Stimulated activated CD4-positive, alpha-beta T cell treated with anti-CD3 and anti-CD28 coated beads, Interleukin-1b, Interleukin-23, amount 100 ng/mL, for 48 hours (primary cell): Measurements from ENCODE around the gene SSBP4.
A peak's percentile ranks its signal among the peaks of the same experiment; 100 is the strongest.

Experiments used
- DNase-seq: peaks from one replicate; pipeline ENCODE4 v3.0.0-alpha.2; 2020

The SSBP4 gene

DNA sequence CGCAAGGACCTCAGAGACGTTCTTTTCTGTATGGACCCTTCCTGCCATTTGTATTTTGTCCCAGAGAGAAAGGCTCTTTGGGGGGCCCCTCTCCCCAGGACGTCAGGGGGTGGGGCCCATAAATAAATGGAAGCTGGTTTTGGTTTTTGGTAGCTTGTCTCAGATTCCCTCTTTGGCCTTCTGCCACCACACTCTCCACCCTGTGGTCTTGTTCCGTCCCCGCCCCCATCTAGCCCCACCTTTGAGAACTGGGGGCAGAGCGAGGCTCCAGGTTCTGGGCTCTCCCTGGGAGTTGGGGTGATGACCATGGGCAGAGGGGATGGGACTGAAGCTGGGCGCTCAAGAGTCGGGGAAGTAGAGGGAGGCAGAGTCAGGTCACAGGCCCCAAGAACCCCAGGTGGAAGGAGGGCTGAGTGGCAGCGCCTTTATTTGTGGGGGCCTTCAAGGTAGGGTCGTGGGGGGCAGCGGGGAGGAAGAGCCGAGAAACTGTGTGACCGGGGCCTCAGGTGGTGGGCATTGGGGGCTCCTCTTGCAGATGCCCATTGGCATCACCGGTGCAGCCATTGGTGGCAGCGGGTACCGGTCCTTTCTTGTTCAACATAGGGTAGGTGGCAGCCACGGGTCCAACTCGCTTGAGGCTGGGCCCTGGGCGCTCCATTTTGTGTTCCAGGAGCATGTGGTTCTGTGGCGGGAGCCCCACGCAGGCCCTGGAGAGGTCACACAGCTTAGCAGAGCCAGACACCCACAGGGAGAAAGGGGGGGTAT is 15.4 kb downstream of the SSBP4 start:
- DNase-seq, result no peak

DNA sequence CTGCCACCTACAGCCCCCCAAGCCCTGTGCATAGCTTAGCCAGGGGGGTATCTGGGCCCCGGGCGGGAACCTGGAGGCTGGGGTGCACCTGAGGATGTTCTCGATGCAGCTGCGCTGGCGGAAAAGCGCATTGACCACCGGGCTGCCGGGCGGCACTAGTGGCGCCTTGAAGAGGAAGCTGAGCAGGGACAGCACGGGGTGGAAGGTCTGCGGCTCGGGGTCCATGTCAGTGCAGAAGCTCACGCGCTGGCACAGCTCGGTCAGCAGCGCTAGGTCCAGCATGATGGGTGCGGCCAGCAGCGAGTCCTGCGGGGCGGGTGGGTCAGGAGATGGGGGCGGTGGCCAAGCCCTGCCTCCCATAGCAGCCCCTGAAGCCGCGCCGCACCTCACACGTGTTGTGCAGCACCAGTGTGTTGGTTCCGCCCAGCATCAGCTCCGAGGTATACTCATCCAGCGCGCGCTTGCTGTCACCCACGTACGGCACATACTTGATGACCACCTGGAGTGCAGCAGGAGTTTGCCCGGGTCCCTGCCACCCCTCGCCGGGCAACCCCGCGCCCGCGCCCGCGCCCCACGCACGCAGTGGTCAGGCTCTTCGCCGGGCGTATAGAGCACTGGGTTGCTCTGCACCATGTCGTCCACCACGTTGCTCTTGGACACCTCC is 16.1 kb downstream of the SSBP4 start:
- no peak for DNase-seq

DNA sequence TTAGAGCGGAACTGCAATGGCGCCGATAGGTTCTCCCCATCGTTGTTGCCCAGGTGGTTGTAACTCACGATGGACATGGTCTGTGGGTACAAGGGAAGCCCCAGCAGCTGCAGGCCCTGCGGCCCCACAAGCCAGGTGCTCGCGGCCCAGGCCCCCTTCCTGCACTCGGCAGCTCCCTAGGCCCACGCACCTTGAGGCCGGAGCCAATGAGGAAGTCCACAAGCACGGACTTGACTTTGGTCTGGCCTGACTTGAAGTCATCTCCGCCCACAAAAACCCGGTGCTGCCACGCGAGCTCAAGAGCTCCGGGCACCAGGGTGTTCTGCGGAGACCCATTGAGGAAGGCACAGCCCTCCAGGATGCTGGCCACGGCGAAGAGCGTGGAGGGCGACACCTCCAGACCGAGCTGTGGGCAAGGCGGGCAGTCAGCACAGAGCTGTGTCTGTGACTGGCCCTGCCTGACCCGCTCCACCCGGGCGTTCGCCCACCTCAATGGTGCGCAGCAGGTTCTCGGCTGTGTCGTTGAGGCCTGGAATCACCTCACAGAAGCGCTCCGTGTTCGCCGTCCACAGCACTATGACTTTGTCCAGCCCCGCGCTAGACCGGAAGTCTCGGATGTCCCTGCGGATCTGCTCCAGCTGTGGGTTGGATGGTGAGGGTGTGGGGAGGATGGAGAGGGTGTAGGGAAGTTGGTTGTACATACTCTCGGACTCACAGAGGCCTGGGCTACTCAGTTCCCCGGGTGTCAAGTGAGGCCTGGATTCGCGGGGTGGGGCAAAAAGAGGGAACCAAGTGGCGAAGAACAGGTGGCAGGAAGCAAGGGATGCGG is 16.9 kb downstream of the SSBP4 start:
- DNase-seq, result no peak

DNA sequence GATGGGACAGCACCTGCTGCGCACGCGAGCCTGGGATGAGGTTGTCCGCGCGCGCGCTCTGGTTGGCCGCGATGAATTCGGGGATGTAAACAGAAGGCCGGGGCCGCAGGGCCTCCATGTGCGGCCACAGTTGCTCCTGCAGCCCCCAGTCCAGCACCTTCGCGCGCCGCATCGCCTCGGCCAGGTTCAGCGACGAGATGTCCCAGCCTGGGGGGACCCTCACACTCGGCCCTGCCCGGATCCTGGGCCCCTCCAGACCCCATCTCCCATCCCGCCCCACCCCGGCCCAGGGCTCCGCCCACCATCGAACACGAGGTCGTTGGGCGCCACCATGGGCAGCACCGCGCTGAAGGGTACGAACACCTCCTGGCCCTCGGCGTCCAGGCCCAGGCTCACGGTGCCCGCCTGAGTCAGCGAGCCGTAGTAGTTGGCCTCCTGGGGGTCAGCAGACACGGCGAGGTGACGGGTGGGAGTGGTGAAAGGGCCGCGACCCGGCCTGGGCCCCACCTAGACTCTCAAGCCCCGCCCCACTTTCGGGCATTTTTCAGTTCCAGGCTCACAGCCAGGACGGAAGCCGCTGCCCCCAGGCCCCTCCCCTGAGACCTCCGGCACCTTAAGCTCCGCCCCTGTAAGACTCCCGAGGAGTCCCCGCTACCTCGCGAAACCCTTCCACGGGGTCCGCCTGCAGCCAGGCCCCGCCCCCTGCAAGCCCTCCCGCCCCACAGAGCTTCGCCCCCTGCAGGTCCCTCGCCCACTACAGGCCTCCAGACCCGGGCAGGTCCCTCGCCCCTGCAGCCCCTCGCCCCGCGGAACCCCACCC is 17.7 kb downstream of the SSBP4 start:
- DNase-seq, result peak; percentile 70

DNA sequence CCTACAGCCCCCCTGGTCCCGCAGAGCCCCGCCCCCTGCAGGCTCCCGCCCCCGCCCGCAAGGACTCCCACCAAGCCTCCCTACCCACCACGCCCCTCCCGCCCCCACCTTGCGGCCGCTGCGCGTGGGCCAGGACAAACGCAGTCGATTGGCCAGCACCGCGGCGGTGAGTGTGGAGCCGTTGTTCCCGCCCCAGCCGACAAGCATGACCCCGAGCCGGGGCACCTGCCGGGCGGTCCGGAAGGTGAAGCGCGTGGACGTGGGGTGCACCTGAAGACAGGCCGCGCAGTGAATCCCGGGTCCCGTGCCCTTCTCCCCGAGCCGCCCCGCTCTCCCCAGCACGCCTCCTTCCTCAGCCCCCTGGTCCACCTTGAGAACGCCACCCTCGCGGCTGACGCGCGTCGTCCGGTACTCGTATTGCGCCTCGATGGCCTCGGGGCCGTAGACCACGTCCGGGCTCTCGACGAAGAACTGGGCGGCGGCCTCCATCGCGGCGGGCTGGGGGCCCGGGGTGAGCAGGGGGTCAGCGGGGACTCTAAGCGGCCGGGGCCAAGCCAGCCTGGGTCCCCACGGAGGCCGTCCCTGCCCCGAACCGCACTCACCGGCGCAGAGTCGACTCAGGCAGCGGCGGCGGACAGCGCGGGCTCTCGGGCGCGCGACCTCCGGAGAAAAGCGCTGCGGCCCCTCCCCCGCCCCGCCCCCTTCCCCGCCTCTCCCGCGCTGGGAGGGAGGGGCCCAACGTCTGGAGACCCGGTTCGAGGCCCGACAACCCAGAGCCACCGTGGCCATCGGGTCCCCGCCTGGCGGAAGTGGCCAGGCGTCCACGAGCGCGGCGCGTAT is 18.5 kb downstream of the SSBP4 start, which contains the start of gene ISYNA1:
Gene ISYNA1 (minus strand): TSS at position 643 of the 840 bp plus-strand sequence. CDS start 154 bp downstream, at position 489.
- DNase-seq, result peak; percentile 37

DNA sequence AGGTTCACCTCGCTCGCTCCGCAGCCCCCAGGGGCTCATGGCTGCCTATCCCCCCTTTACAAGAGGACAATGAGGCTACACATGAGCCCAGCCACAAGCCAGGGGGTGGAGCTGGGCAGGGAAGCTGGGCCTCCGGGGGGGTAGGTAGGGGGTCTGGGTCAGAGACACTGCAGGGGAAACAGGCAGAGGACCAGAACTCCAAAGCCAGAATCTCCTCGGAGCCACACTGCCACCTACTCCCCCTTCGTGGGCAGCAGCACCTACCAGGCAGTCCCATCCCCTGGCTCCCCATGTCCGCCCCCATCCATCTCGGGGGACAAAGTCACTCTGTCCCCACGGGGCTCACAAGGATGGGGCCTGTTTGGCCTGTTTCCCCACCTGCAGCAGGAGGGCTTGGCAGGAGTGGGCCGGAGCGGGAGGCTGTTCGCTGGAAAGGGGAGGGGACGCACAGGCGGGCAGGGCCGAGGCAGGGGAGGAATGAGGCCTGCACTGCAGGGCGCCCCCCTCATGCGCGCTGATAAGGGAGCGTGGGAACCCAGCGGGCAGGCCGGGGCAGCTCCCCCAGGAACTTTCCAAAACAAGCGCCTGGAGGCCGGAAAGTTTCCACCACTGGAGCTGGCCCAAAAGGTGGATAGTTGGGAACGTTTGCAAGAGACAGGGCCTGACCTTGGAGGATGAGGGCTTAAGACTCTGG is 19.3 kb downstream of the SSBP4 start:
- DNase-seq, result no peak

DNA sequence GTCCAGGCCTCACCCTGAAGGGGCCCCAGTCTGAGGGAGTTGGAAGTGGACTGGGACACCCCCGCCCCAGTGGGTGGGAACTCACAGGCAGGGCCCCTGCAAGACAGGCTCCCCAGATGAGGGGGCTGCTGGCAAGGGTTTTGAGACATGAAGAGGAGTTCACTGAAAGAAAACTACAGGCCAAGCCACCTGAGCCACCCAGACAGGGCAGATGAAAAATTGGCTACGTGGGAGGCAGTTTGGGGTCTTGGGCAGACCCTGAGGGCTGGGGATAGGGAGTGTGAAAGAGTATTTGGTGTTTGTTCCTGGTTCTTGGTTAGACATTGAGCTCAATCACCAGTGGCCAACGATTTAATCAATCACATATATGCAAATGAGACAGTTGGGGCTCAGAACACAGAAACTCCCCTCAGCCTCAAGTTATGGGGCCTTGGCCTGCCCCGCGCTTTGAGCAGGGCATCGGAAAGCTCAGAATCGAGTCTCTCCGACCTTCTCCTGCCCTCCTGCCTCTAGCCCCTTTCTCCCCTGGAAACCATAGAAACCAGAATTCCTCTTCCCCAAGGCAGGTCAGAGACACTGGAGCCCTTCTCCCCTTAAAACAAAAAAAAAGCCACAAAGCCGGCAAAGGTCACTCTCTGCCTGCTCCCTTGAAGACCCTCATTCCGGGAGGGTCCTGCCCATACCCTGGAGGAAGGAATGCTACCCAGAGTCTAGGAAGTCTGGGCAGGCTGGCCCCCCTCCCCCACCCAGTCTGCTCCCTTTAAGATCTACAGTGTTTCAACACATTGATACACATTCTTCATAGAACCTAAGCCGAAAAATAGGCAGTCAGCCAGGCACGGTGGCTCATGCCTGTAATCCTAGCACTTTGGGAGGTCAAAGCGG is 20.1 kb downstream of the SSBP4 start:
- DNase-seq, result no peak

DNA sequence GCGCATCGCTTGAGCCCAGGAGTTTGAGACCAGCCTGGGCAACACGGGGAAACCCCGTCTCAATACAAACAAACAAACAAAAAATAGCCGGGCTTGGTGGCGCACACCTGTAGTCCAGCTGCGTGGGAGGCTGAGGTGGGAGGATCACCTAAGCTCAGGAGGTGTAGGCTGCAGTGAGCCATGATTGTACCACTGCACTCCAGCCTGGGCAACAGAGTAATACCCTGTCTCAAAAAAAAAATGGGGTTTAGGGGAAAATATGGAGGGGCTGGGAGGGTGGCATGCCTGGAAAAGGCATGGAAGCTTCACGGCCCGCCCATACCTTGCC is 20.7 kb downstream of the SSBP4 start:
- DNase-seq, result no peak

DNA sequence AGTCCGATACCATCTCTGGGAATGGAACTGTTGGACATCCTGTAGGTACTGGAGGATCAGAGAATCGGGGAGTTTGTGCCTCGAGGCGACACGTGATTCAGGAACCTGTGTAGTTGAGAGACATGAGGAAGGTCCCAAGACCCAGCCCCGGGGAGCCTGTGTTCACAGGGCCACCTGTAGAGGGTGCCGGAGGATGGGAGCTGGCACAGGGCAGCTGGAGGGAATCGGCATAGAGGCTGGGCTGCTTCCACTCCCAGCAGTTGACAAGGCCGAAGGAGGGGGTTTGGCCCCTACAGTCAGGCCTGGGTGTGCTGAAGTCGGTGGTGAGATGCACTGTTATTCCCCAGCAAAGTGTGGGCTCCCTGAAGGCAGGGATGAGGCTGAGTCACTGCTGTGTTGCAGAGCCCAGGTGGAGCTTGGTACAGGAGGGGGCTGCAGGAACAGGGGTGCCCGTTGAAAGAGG is 21.2 kb downstream of the SSBP4 start:
- DNase-seq, result no peak

DNA sequence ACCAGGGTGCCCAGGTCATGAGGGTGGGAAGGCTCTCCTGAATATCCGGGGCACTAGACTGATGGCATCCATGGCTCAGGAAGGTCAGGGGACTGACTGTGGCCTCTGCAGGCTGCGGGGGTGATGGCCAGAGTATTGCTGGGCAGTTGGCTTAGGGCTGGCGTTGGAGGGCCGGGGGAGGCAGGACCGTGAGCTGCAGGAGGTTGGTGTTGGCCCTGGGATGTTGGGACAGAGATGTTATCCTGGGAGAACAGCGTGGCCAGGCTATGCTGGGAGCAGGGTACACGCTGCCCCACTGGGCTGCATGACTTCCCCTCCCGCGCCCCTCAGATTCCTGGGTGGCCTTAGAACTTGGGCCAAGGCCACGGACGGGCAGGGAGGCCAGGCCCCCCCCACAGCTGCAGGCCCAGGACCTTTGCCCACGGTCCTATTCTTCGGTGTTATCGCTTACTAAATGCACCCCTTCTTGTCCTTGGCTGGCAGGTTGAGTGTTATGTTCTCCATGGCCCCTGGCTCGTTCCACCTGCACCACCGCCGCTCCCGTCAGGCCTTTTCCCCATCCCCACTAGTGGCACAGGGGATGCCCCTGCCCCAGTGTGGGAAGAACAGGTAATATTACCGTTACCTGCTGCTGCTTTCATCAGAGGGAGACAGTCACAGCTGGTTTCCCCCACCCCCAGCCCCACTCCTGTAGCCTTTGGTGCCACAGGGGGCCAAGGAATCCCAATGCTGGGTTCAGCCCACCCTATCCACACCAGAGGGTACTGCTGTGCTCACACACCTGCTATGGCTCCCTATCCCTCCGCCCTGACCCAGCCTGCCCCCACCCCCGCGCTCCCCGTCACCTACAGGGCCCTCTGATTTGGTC is 22.0 kb downstream of the SSBP4 start:
- DNase-seq, result no peak

DNA sequence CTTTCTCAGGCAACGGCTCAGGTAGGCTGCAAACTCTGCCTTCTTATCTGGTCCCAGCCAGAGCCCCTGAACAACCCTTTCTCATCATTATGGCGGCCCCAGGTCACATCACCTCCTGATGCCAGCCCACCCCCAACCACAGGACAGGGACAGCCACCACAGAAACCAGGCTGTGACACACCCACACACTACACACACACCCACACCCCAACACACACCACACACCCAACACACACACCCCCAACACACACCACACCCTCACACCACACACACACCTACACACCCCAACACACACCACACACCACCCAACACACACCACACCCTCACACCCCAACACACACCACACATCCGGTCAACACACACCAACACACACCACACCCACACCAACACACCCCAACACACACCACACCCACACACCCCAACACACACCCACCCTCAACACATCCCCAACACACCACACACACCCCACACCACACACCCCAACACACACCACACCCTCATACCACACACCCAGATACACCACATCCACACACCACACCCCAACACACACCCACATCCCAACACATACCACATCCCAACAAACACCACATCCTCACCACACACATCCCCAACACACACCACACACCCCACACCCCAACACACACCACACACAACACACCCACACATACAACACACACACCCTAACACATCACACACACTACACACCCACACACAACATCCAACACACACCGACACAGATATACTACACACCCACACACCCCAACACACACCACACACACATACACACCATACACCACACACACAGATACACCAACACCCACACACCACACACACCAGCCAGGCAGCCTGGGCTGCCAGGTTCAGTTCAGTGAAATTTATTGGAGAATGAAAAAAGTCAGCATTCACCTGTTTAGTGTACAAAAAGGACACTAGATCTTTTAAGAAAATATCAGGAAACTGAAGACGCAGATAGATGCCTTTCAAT is 22.9 kb downstream of the SSBP4 start:
- DNase-seq, result no peak

DNA sequence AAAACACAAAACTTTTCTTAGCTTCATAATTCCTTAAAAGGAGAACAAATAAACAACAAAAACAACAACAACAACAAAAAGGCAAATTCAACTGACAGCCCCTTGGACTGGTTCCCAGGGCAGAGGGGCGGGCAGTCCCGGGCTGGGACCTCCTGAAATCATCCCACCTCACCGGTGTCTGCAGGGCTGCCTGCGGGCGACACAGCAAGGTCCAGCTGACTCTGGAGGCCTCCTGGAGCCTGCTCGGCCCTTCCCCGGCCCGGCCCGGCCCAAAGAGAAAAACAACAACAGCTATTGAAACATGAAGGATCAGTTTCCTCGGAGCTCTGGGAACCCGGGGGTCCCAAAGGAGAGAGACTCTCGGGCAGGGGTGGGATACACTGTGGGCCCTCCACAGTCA is 23.7 kb downstream of the SSBP4 start:
- DNase-seq, result no peak

DNA sequence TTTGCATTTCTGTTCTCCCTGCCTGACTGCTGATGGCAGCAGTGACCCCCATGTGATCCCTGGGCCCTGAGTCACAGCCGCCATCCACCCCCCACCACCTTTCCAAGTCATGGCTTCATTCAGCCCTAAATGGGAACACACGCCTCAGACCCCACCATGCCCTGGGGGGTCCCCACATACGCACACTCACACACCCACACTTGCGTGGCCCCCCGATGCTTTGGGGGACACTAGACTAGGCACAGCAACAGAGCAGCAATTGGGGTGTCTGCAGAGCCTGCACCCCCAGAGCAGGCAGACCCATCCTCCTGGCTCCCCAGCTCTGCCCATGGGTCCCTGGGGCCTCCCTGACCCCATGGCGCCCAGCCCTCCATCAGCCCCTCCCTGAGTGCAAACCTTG is 24.2 kb downstream of the SSBP4 start:
- no peak for DNase-seq

DNA sequence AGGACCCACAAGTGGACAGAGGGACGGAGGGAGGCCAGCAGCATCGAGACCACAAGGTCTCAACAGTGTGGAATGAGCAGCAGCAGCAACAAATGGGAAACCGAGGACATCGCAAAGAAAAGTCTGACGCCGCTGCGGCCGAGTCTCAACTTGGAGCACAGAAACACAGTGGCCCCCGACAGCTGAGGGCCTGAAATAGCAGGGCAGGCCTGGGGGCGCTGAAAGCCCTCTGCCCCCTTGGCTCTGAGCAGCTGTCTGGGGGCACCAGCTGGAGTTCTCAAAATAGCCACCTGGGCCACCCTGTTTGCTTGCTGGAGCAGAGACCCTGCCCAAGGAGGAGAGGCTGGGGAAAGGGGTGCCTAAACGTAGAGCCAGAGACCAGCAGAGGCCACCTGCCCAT is 24.6 kb downstream of the SSBP4 start:
- DNase-seq, result no peak

DNA sequence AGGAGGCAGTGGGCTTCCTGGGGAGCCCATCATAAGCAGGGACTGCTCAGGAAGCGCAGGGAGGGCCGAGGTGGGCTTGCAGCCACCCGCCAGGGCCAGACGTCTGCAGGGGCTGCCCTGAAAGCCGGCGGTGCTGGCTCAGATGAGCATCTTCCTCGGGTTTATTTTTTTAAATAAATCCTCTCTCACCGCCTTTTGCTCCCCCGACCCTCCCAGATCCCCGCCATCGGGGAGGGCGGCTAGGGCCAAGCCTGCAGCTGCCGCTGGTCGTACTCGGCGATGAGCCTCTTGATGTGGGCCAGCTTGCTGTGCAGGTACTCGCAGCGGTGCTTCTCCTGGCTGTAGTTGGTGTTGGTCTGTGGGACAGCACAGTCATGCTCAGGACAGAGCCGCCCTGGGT is 25.3 kb downstream of the SSBP4 start:
- no peak for DNase-seq

DNA sequence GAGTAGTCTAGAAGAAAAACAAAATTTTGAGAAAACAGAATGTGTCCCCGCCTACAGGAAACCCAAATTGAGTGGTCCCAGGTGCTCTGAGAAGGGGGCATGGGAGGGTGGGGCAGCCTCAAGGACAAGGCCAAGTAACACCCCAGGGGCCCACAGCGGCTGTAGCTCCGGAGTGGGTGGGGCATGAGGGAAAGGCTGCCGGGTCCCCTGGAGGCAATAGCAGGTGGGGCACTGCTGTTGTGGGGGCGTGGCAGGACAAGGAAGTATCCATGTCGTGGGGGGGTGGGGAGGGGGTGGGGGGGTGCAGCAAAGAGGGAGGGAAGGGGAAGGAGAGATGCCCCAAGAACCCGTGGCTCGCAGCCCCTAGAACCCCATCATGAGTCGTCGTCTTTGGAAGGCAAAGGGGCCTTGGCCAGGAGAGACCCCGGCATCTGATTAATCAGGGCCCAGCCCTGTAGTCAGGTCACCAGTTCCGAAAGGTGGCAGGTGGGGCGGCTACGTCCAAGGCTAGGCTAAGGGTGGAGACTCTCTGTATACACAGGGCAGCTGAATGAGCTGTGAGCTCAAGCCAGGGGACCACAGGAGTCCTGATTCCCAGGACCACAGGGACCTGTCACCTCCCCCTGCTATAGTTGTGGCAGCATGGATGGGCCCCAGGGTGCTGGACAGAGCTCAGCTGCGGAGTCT is 26.2 kb downstream of the SSBP4 start:
- DNase-seq, result no peak

DNA sequence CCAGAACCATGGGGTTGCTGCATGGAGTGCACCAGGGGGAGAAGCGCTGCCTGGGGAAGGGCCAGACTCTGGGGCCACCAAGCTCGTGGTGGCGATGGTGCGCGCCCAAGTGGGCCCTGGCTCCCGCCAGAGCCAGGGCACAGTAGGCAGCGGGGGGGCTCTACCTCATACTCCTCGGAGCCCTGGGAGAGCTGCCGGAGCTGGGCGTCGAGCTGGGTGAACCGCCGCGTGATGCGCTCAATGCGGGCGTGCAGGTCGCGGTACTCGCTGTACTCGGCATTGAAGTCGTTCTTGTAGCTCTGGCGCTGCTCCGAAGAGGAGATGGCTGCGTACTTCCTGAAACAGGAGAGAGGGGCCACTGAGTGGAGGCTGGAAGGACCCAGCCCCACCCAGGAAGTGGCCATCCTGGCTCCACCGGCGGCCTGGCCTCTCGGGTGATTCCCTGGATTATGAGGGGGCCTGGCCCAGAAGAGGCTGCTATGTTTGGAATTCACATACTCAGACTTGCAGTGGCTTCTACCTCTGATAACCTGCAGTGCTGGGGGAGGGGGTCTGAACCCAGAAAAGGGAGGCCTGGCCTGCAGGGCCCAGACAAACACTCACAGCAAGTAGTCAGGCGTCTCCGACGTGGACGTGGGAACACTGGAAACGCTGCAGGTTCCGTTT is 27.1 kb downstream of the SSBP4 start:
- DNase-seq, result no peak
